Liver (tissue), 9 donors: ENCODE measurements around the gene ZDHHC14. TPM values are rescaled to one million over a fixed set of nuclear protein-coding genes. Genes with fewer than 3 reads are reported as not detected.

Experiments used
- DNase-seq: peaks from one replicate; pipeline ENCODE4 v3.0.0-alpha.2; 2017; ENCODE audit warnings: low spot score
- H3K27ac ChIP-seq, 2 donors: one replicate each; pipeline ENCODE4 v1.7.0; 2013; ENCODE audit warnings: inconsistent platforms in 2 of 2, low read length in 2 of 2, control low read depth in 1 of 2, low read depth in 1 of 2, mild to moderate bottlenecking in 1 of 2
- H3K27me3 ChIP-seq, 4 donors: one replicate each; pipeline versions ENCODE4 v1.6.1 to v1.7.0; 2013; ENCODE audit warnings: low read length in 3 of 4, inconsistent platforms in 1 of 4, mild to moderate bottlenecking in 1 of 4, moderate library complexity in 1 of 4; ENCODE audit not compliant: control insufficient read depth in 4 of 4, insufficient read depth in 4 of 4
- H3K36me3 ChIP-seq, 4 donors: one replicate each; pipeline versions ENCODE4 v1.6.1 to v1.7.0; 2013; ENCODE audit warnings: low read length in 3 of 4, mild to moderate bottlenecking in 3 of 4, low read depth in 1 of 4, moderate library complexity in 1 of 4; ENCODE audit not compliant: control insufficient read depth in 4 of 4, insufficient read depth in 3 of 4
- H3K4me1 ChIP-seq, 4 donors: one replicate each; pipeline versions ENCODE4 v1.6.1 to v1.7.0; 2013; ENCODE audit warnings: low read length in 3 of 4, mild to moderate bottlenecking in 3 of 4, moderate library complexity in 1 of 4; ENCODE audit not compliant: control insufficient read depth in 4 of 4, insufficient read depth in 4 of 4
- H3K4me3 ChIP-seq, 3 donors: one replicate each; pipeline versions ENCODE4 v1.6.1 to v1.7.0; 2013; ENCODE audit warnings: low read length in 3 of 3, control low read depth in 1 of 3, low read depth in 1 of 3, mild to moderate bottlenecking in 1 of 3
- H3K9ac ChIP-seq, 2 donors: one replicate each; pipeline ENCODE4 v1.7.0; 2013; ENCODE audit warnings: low read length in 2 of 2, mild to moderate bottlenecking in 2 of 2, moderate library complexity in 2 of 2, control low read depth in 1 of 2, low read depth in 1 of 2
- H3K9me3 ChIP-seq, 4 donors: one replicate each; pipeline versions ENCODE4 v1.6.1 to v1.7.0; 2013; ENCODE audit warnings: low read length in 3 of 4; ENCODE audit not compliant: control insufficient read depth in 4 of 4
- ATF3 ChIP-seq: IDR thresholded peaks from 2 replicates; pipeline ENCODE4 v1.6.1; 2016; ENCODE audit warnings: antibody characterized with exemption
- CTCF ChIP-seq: fragments of 150-350 bp; IDR thresholded peaks from 2 replicates; pipeline ENCODE4 v1.5.1; 2017; ENCODE audit warnings: improper control_type of control experiment, low read depth, low read length; ENCODE audit not compliant: missing input control
- EGR1 ChIP-seq, 2 donors: IDR thresholded peaks; 2 replicates each; pipeline ENCODE4 v1.6.1; 2016 to 2018; ENCODE audit warnings: antibody characterized with exemption in 2 of 2, low read depth in 2 of 2
- FOXA1 ChIP-seq: IDR thresholded peaks from 2 replicates; pipeline ENCODE4 v1.6.1; 2016; ENCODE audit warnings: antibody characterized with exemption
- FOXA2 ChIP-seq: IDR thresholded peaks from 2 replicates; pipeline ENCODE4 v1.6.1; 2016; ENCODE audit warnings: antibody characterized with exemption
- GABPA ChIP-seq, 2 donors: IDR thresholded peaks in 1 of 2; conservative IDR thresholded peaks in 1 of 2; 2 replicates each; pipeline ENCODE4 v1.6.1; 2016; ENCODE audit warnings: antibody characterized with exemption in 2 of 2, mild to moderate bottlenecking in 1 of 2, moderate library complexity in 1 of 2
- HNF4A ChIP-seq, 2 donors: conservative IDR thresholded peaks; 2 replicates each; pipeline ENCODE4 v1.6.1; 2016; ENCODE audit warnings: antibody characterized with exemption in 2 of 2, mild to moderate bottlenecking in 2 of 2
- HNF4G ChIP-seq: IDR thresholded peaks from 2 replicates; pipeline ENCODE4 v1.6.1; 2016; ENCODE audit warnings: antibody characterized with exemption
- JUND ChIP-seq, 2 donors: IDR thresholded peaks; 2 replicates each; pipeline ENCODE4 v1.6.1; 2016; ENCODE audit warnings: antibody characterized with exemption in 2 of 2
- MAX ChIP-seq: IDR thresholded peaks from 2 replicates; pipeline ENCODE4 v1.6.1; 2016; ENCODE audit warnings: antibody characterized with exemption
- NR2F2 ChIP-seq: IDR thresholded peaks from 2 replicates; pipeline ENCODE4 v1.6.1; 2016; ENCODE audit warnings: antibody characterized with exemption
- RAD21 ChIP-seq, 2 donors: IDR thresholded peaks; 2 replicates each; pipeline ENCODE4 v1.6.1; 2016; ENCODE audit warnings: antibody characterized with exemption in 2 of 2, mild to moderate bottlenecking in 2 of 2
- REST ChIP-seq: IDR thresholded peaks from 2 replicates; pipeline ENCODE4 v1.6.1; 2016; ENCODE audit warnings: antibody characterized with exemption, mild to moderate bottlenecking
- RXRA ChIP-seq, 2 donors: IDR thresholded peaks; 2 replicates each; pipeline ENCODE4 v1.6.1; 2017 to 2018; ENCODE audit warnings: antibody characterized with exemption in 2 of 2, mild to moderate bottlenecking in 1 of 2
- SP1 ChIP-seq: IDR thresholded peaks from 2 replicates; pipeline ENCODE4 v1.6.1; 2018; ENCODE audit warnings: antibody characterized with exemption, mild to moderate bottlenecking
- TAF1 ChIP-seq: conservative IDR thresholded peaks from 2 replicates; pipeline ENCODE4 v1.6.1; 2016; ENCODE audit warnings: antibody characterized with exemption, mild to moderate bottlenecking
- ZBTB33 ChIP-seq: IDR thresholded peaks from 2 replicates; pipeline ENCODE4 v1.6.1; 2016; ENCODE audit warnings: antibody characterized with exemption
- WGBS: extraction: QIAGEN DNeasy Blood & Tissue Kit; methylation state at CpG from one replicate; pipeline ENCODE4 v1.1.7; 2013; 5-methylcytosine and 5-hydroxymethylcytosine counted together
- polyA plus RNA-seq, 2 donors: library from polyadenylated mRNA; stranded (reverse) in 1 of 2; unstranded in 1 of 2; fragments of 200-250 nt in 1 of 2; fragments of >200 nt in 1 of 2; fragmentation: Nextera tagmentation in 1 of 2; extraction: Ambion mirVana in 1 of 2; gene quantifications; one replicate each; pipeline versions ENCODE4 v1.2.1 to v1.2.3, GENCODE V29; 2013 to 2015
- total RNA-seq, 2 donors: library from RNA; depleted of rRNA; stranded (reverse); fragments of >200 nt; gene quantifications; one replicate each; pipeline ENCODE4 v1.2.3, GENCODE V29; 2014
- donor health status: healthy.
- donor health status: healthy.
- donor health status: healthy.
- donor health status: healthy.
- donor health status: healthy.

The ZDHHC14 gene
- total and polyA plus RNA-seq, 4 donors: 4.4 to 11.7 (median 8.4) TPM

GRCh38 chr6:157586088-157586414, 205.1 kb downstream of the ZDHHC14 start:
- TF ChIP-seq FOXA2 (no peak), SP1 (no peak), TAF1 (no peak), FOXA1 (no peak), ATF3 (no peak), GABPA (IDR thresholded peaks at IDR 0.05 in 1 of 2, conservative IDR thresholded peaks at IDR 0.05 in 1 of 2) (no peak), RAD21 (IDR thresholded peaks at IDR 0.05) (no peak), REST (no peak), NR2F2 (no peak), CTCF (no peak), RXRA (IDR thresholded peaks at IDR 0.05) (no peak), MAX (no peak), EGR1 (IDR thresholded peaks at IDR 0.05; ENCODE audit: low read depth in 2 of 2) (no peak), HNF4G (no peak), HNF4A (conservative IDR thresholded peaks at IDR 0.05) (no peak)
- no peaks in the 10 kb centered on the region for H3K36me3 ChIP-seq
- 96% methylated on average over 5 of the region's 5 CpGs for WGBS
- H3K9ac ChIP-seq: no peak overlapping the region
- H3K9me3 ChIP-seq: peaks cover 0 to 3% (median 0%) of the 10 kb centered on the region in 4 donors
- no peak for DNase-seq
- H3K27ac ChIP-seq: peak overlapping the region in 1 of 2 donors; percentile 38
- H3K4me1 ChIP-seq: peaks cover 12 to 24% (median 18%) of the 10 kb centered on the region in 4 donors
- no peaks in the 10 kb centered on the region for H3K27me3 ChIP-seq
- H3K4me3 ChIP-seq: no peak overlapping the region

GRCh38 chr6:157586476-157587126, 205.6 kb downstream of the ZDHHC14 start:
- Histone ChIP-seq H3K4me3 (no peak overlapping the region), H3K36me3 (no peaks in the 10 kb centered on the region), H3K9me3 (peaks cover 0 to 3% (median 0%) of the 10 kb centered on the region in 4 donors), H3K27me3 (no peaks in the 10 kb centered on the region), H3K27ac (peak overlapping the region; percentile 21 to 38), H3K9ac (no peak overlapping the region), H3K4me1 (peaks cover 12 to 24% (median 18%) of the 10 kb centered on the region in 4 donors)
- WGBS: 63% methylated on average over 8 of the region's 8 CpGs
- no peak for DNase-seq
- TF ChIP-seq SP1 (peak; percentile 65), NR2F2 (no peak), HNF4G (peak; percentile 56), FOXA1 (no peak), ZBTB33 (no peak), HNF4A (conservative IDR thresholded peaks at IDR 0.05) (peak; percentile 78 to 86), JUND (IDR thresholded peaks at IDR 0.05) (peak; percentile 38 to 39), ATF3 (no peak), REST (no peak), RXRA (IDR thresholded peaks at IDR 0.05) (peak; percentile 54 to 72), RAD21 (IDR thresholded peaks at IDR 0.05) (peak in 1 of 2 donors; percentile 26), MAX (no peak)
